ENCODE data around the gene MRPL20.

- no peak for TF ChIP-seq CTCF (optimal IDR thresholded peaks at IDR 0.05 in 1 of 3, IDR thresholded peaks at IDR 0.05 in 1 of 3, conservative IDR thresholded peaks at IDR 0.05 in 1 of 3; ENCODE audit: extremely low read depth in 1 of 3, insufficient read depth in 2 of 3, low read length in 3 of 3)
- no peak for TF ChIP-seq EZH2 (IDR thresholded peaks at IDR 0.05; ENCODE audit: low read length)
These were observed 31.7 kb upstream of the MRPL20 start for GRCh38 chr1:1438531-1439381.

Measured in keratinocyte (primary cell).